MCF 10A (cell line): ENCODE measurements around the gene MECR. TPM values are rescaled to one million over a fixed set of nuclear protein-coding genes. Genes with fewer than 3 reads are reported as not detected.
A peak's percentile ranks its signal among the peaks of the same experiment; 100 is the strongest.

ENCODE experiments used
- BruUV-seq: library from RNA; stranded (reverse); fragments of 400-500 nt; replicated peaks from 2 replicates; lab custom pipeline; 2021; lab: Mats Ljungman, UMichigan
- CTCF ChIA-PET: fragments of 300-600 bp; sonication (Branson Sonifier 250); formaldehyde crosslinking; extraction: SDS; loops from one replicate; lab custom pipeline; 2021; ENCODE audit warnings: antibody characterized with exemption, inconsistent platforms; lab: Yijun Ruan, JAX
- POLR2A ChIA-PET: fragments of 300-600, 350-650 bp; sonication (Branson Sonifier 250); formaldehyde crosslinking; extraction: SDS; loops from one replicate; lab custom pipeline; 2020; ENCODE audit warnings: antibody characterized with exemption, inconsistent platforms; lab: Yijun Ruan, JAX
- DNase-seq: peaks from one replicate; pipeline ENCODE4 v3.0.0-alpha.2; 2018; ENCODE audit not compliant: unreplicated experiment
- H3K27ac Mint-ChIP-seq: one replicate; pipeline ENCODE4 v1.8.0; 2022; ENCODE audit warnings: mild to moderate bottlenecking, low read depth, mixed read lengths; ENCODE audit not compliant: unreplicated experiment
- H3K27me3 Mint-ChIP-seq: one replicate; pipeline ENCODE4 v1.8.0; 2022; ENCODE audit warnings: mixed read lengths; ENCODE audit not compliant: insufficient read depth, unreplicated experiment
- H3K36me3 Mint-ChIP-seq: one replicate; pipeline ENCODE4 v1.8.0; 2022; ENCODE audit warnings: mild to moderate bottlenecking, moderate library complexity, mixed read lengths; ENCODE audit not compliant: insufficient read depth, unreplicated experiment
- H3K4me1 Mint-ChIP-seq: one replicate; pipeline ENCODE4 v1.8.0; 2022; ENCODE audit warnings: mixed read lengths; ENCODE audit not compliant: insufficient read depth, unreplicated experiment
- H3K4me3 Mint-ChIP-seq: one replicate; pipeline ENCODE4 v1.8.0; 2022; ENCODE audit warnings: mild to moderate bottlenecking, moderate library complexity, mixed read lengths; ENCODE audit not compliant: unreplicated experiment
- H3K9me3 Mint-ChIP-seq: one replicate; pipeline ENCODE4 v1.8.0; 2022; ENCODE audit warnings: mixed read lengths; ENCODE audit not compliant: unreplicated experiment
- intact Hi-C: fragments of 100-400 bp; cut with micrococcal nuclease; formaldehyde crosslinking; loops from 2 replicates; pipeline ENCODE4 v1.14.1; 2022
- total RNA-seq: library from RNA; stranded (reverse); gene quantifications from 2 replicates; pipeline ENCODE4 v1.2.3, GENCODE V29; 2022
- TF ChIP-seq, protein P1 (sequence below): fragments of 200-600 bp; IDR thresholded peaks from one replicate; pipeline ENCODE4 v1.8.0; 2022; ENCODE audit warnings: antibody characterized with exemption, mild to moderate bottlenecking; ENCODE audit not compliant: unreplicated experiment

Gene MECR
- total RNA-seq, 1 experiment from 2014 or later: 59.1 TPM

DNA sequence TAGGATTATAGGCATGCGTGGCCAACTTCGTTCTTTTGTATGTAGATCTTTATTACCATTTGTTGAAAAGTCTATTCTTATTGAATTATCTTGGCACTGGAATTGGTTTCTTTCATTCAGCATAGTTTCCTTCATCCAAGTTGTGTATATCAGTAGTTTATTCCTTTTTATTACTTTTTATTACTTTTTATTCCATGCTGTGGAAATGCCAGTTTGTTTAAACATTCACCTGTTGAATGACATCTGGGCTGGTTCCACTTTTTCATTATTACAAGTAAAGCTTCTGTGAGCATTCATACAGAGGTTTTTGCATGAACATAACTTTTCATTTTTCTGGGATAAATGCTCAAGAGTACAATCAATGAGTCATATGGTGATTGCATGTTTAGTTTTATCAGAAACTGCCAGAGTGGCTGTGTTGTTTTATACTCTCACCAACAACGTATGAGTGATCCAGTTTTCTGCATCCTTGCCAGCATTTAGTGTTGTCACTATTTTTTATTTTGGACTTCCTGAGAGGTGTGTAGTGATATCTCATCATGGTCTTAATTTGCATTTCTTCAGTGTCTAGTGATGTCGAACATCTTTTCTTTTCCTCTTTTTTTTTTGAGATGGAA, 34.1 kb upstream of the MECR start:
- H3K36me3 Mint-ChIP-seq: peaks cover 19% of the 10 kb centered on the region
- peak; percentile 40 for DNase-seq
- no peaks in the 10 kb centered on the region for H3K27me3 Mint-ChIP-seq
- POLR2A ChIA-PET: interaction anchor here (0.6 kb wide), 1 partner anchor 19 kb away, joined by 3 read pairs; no protein-coding TSS in a partner anchor
- no peak overlapping the region for H3K4me3 Mint-ChIP-seq
- CTCF ChIA-PET: interaction anchor here (0.9 to 1.0 kb wide), 2 partner anchors 14 to 28 kb away, joined by 3 to 4 read pairs; no protein-coding TSS in a partner anchor
- H3K9me3 Mint-ChIP-seq: no peaks in the 10 kb centered on the region
- H3K4me1 Mint-ChIP-seq: no peaks in the 10 kb centered on the region
- TF ChIP-seq, protein P1, sequence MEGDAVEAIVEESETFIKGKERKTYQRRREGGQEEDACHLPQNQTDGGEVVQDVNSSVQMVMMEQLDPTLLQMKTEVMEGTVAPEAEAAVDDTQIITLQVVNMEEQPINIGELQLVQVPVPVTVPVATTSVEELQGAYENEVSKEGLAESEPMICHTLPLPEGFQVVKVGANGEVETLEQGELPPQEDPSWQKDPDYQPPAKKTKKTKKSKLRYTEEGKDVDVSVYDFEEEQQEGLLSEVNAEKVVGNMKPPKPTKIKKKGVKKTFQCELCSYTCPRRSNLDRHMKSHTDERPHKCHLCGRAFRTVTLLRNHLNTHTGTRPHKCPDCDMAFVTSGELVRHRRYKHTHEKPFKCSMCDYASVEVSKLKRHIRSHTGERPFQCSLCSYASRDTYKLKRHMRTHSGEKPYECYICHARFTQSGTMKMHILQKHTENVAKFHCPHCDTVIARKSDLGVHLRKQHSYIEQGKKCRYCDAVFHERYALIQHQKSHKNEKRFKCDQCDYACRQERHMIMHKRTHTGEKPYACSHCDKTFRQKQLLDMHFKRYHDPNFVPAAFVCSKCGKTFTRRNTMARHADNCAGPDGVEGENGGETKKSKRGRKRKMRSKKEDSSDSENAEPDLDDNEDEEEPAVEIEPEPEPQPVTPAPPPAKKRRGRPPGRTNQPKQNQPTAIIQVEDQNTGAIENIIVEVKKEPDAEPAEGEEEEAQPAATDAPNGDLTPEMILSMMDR: no peak
- intact Hi-C loops: no loop called here
- BruUV-seq: no TSS peak
- H3K27ac Mint-ChIP-seq: no peak overlapping the region

DNA sequence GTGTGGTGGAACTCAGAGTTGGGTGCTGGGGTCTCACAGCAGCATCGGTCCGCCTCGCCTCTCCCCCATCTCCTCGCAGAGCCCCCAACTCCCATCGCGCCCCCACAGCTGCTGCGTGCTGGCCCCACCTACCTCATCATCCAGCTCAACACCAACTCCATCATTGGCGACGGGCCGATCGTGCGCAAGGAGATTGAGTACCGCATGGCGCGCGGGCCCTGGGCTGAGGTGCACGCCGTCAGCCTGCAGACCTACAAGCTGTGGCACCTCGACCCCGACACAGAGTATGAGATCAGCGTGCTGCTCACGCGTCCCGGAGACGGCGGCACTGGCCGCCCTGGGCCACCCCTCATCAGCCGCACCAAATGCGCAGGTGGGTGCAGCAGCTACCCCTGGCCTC, 29.8 kb upstream of the MECR start:
- peaks cover 15% of the 10 kb centered on the region for H3K4me1 Mint-ChIP-seq
- H3K9me3 Mint-ChIP-seq: no peaks in the 10 kb centered on the region
- intact Hi-C loops: no loop called here
- DNase-seq: no peak
- H3K27me3 Mint-ChIP-seq: no peaks in the 10 kb centered on the region
- ChIA-PET CTCF (interaction anchor here (1.1 kb wide), 1 partner anchor 15 kb away, joined by 3 read pairs; no protein-coding TSS in a partner anchor), POLR2A (interaction anchor here (0.6 kb wide), 1 partner anchor 1292 kb away, joined by 3 read pairs; no protein-coding TSS in a partner anchor)
- peaks cover 30% of the 10 kb centered on the region for H3K36me3 Mint-ChIP-seq
- TF ChIP-seq, protein P1: no peak
- no peak overlapping the region for H3K4me3 Mint-ChIP-seq
- BruUV-seq: no TSS peak
- H3K27ac Mint-ChIP-seq: no peak overlapping the region

DNA sequence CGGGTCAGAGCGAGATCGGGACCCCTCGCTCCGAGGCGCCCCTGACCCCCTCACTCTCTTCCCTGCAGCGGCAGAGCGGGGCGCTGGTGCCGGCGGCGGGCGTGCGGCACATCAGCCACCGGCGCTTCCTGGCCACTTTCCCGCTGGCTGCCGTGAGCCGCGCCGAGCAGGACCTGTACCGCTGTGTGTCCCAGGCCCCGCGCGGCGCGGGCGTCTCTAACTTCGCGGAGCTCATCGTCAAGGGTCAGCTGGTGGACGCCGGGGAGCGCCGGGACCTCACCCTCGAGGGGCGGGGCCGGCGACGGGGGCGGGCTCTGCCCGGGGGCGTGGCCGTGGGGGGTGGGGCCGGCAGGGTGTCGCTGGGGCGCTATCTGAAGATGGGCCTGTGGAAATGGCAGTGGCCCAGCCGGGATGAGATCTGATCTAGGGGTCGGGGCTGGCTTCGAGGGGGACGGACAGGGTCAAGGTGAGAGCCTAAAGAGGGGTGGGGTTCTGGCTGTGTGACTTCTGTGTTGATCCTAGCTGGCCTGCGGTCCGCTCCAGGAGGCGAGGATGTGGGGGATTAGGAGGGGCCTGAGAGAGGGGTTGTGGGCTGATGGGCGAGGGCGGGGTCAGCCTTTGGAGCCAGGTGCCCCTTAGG, 29.2 kb upstream of the MECR start:
- H3K27me3 Mint-ChIP-seq: no peaks in the 10 kb centered on the region
- CTCF ChIA-PET: interaction anchor here (1.0 to 1.1 kb wide), 2 partner anchors 13 to 14 kb away, joined by 3 read pairs; no protein-coding TSS in a partner anchor
- H3K4me1 Mint-ChIP-seq: peaks cover 15% of the 10 kb centered on the region
- BruUV-seq: no TSS peak
- intact Hi-C loops: no loop called here
- H3K4me3 Mint-ChIP-seq: no peak overlapping the region
- H3K27ac Mint-ChIP-seq: no peak overlapping the region
- POLR2A ChIA-PET: no interaction called here
- H3K9me3 Mint-ChIP-seq: no peaks in the 10 kb centered on the region
- no peak for DNase-seq
- peaks cover 24% of the 10 kb centered on the region for H3K36me3 Mint-ChIP-seq
- TF ChIP-seq, protein P1: no peak
